ENCODE results near the gene HOOK2. TPM values are rescaled to one million over a fixed set of nuclear protein-coding genes. Genes with fewer than 3 reads are reported as not detected.

Gene HOOK2
- total and polyA plus RNA-seq, 2 of the 13 experiments (the other 11 are each of a cell fraction or from before 2014, with no cell fraction given), result 9.2 to 12.9 TPM

DNA sequence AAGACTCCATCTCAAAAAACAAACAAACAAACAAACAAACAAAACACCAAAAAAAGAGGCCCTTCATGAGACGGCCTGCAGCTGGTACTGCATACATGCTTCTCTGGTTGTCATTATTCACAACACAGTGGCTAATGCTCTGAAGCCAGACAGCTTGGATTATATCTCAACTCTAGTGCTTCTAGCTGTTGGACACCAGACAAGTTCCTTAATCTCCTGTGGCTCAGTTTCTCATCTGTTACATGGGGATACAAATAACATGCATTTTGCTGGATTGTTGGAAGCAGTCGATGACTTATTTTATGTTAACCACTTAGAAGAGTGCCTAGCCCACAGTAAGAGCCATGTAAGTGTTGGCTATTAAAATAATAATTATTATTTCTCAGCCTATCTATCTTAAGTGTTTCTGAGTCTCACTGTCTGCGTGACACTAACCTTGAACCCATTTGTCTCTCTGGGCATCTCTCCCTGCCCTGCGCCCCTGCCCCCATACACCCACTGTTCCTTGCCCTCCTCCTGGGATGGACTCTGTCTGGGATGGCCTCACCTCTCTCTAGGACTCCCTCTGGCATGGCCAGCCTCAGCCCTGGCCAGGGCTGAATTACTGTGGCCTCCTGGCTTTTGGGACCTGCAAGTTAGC, 12.8 kb upstream of the HOOK2 start (continued):
- TF ChIP-seq, protein P1, sequence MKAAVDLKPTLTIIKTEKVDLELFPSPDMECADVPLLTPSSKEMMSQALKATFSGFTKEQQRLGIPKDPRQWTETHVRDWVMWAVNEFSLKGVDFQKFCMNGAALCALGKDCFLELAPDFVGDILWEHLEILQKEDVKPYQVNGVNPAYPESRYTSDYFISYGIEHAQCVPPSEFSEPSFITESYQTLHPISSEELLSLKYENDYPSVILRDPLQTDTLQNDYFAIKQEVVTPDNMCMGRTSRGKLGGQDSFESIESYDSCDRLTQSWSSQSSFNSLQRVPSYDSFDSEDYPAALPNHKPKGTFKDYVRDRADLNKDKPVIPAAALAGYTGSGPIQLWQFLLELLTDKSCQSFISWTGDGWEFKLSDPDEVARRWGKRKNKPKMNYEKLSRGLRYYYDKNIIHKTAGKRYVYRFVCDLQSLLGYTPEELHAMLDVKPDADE (CRISPR knock-in tag; IDR thresholded peaks at IDR 0.05), result no peak
- TF ChIP-seq, protein P2, sequence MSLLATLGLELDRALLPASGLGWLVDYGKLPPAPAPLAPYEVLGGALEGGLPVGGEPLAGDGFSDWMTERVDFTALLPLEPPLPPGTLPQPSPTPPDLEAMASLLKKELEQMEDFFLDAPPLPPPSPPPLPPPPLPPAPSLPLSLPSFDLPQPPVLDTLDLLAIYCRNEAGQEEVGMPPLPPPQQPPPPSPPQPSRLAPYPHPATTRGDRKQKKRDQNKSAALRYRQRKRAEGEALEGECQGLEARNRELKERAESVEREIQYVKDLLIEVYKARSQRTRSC (CRISPR knock-in tag; IDR thresholded peaks at IDR 0.05; ENCODE audit: low read depth), result no peak
- TF ChIP-seq ZSCAN29 (CRISPR knock-in tag; conservative IDR thresholded peaks at IDR 0.05), result no peak
- 0 out of 2 replicates have a peak, but pooled peaks have one; percentile 4 for TF ChIP-seq PHF8 (CRISPR knock-in tag; IDR thresholded peaks at IDR 0.05)
- no peak for TF ChIP-seq ZNF101 (CRISPR knock-in tag; IDR thresholded peaks at IDR 0.05; ENCODE audit: borderline replicate concordance, low read depth)
- TF ChIP-seq, protein P3, sequence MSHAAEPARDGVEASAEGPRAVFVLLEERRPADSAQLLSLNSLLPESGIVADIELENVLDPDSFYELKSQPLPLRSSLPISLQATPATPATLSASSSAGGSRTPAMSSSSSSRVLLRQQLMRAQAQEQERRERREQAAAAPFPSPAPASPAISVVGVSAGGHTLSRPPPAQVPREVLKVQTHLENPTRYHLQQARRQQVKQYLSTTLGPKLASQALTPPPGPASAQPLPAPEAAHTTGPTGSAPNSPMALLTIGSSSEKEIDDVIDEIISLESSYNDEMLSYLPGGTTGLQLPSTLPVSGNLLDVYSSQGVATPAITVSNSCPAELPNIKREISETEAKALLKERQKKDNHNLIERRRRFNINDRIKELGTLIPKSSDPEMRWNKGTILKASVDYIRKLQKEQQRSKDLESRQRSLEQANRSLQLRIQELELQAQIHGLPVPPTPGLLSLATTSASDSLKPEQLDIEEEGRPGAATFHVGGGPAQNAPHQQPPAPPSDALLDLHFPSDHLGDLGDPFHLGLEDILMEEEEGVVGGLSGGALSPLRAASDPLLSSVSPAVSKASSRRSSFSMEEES (CRISPR knock-in tag; IDR thresholded peaks at IDR 0.05), result no peak
- no peak for TF ChIP-seq ZSCAN9 (CRISPR knock-in tag; IDR thresholded peaks at IDR 0.05; ENCODE audit: borderline replicate concordance)
- TF ChIP-seq BRCA1 (CRISPR knock-in tag; IDR thresholded peaks at IDR 0.05), result no peak
- TF ChIP-seq TEAD2 (CRISPR knock-in tag; IDR thresholded peaks at IDR 0.05), result no peak
- TF ChIP-seq, protein P4, sequence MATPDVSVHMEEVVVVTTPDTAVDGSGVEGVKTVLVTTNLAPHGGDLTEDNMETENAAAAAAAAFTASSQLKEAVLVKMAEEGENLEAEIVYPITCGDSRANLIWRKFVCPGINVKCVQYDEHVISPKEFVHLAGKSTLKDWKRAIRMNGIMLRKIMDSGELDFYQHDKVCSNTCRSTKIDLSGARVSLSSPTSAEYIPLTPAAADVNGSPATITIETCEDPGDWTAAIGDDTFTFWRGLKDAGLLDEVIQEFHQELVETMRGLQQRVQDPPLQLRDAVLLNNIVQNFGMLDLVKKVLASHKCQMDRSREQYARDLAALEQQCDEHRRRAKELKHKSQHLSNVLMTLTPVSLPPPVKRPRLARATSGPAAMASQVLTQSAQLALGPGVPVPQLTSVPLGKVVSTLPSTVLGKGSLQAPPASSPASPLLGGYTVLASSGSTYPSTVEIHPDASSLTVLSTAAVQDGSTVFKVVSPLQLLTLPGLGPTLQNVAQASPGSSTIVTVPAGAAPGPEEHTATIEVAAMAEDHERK (CRISPR knock-in tag; IDR thresholded peaks at IDR 0.05; ENCODE audit: low read depth), result no peak
- TF ChIP-seq SP140L (CRISPR knock-in tag; IDR thresholded peaks at IDR 0.05; ENCODE audit: borderline replicate concordance), result no peak
- no peak for TF ChIP-seq PPARG (CRISPR knock-in tag; conservative IDR thresholded peaks at IDR 0.05)
- no peak for TF ChIP-seq RBM39 (IDR thresholded peaks at IDR 0.05; ENCODE audit: low read depth, low read length, poor library complexity, severe bottlenecking)
- no peak for TF ChIP-seq ZMYM3 (CRISPR knock-in tag; IDR thresholded peaks at IDR 0.05)
- TF ChIP-seq AGO1 (IDR thresholded peaks at IDR 0.05; ENCODE audit: low read depth, low read length, poor library complexity, severe bottlenecking), result no peak
- TF ChIP-seq, protein P5, sequence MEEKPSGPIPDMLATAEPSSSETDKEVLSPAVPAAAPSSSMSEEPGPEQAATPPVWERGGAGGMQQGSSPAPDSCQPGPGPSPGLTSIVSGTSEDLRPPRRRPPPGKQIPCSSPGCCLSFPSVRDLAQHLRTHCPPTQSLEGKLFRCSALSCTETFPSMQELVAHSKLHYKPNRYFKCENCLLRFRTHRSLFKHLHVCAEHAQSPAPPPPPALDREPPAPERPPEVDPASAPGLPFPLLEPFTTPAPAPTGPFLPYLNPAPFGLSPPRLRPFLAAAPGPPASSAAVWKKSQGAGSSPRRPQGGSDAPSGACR (CRISPR knock-in tag; IDR thresholded peaks at IDR 0.05), result 0 out of 2 replicates have a peak, but pooled peaks have one; percentile 4
- TF ChIP-seq EP300 (IDR thresholded peaks at IDR 0.05; ENCODE audit: low read depth in 2 of 2, low read length in 2 of 2), result no peak
- no peak for TF ChIP-seq EP300 (CRISPR knock-in tag; IDR thresholded peaks at IDR 0.05; ENCODE audit: borderline replicate concordance)
- TF ChIP-seq ZBTB3 (CRISPR knock-in tag; IDR thresholded peaks at IDR 0.05; ENCODE audit: borderline replicate concordance, low read depth), result no peak
- TF ChIP-seq, protein P6, sequence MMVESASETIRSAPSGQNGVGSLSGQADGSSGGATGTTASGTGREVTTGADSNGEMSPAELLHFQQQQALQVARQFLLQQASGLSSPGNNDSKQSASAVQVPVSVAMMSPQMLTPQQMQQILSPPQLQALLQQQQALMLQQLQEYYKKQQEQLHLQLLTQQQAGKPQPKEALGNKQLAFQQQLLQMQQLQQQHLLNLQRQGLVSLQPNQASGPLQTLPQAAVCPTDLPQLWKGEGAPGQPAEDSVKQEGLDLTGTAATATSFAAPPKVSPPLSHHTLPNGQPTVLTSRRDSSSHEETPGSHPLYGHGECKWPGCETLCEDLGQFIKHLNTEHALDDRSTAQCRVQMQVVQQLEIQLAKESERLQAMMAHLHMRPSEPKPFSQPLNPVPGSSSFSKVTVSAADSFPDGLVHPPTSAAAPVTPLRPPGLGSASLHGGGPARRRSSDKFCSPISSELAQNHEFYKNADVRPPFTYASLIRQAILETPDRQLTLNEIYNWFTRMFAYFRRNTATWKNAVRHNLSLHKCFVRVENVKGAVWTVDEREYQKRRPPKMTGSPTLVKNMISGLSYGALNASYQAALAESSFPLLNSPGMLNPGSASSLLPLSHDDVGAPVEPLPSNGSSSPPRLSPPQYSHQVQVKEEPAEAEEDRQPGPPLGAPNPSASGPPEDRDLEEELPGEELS (CRISPR knock-in tag; IDR thresholded peaks at IDR 0.05), result no peak

Measured in HepG2 (cell line).